Suprapubic skin (tissue), 4 donors: ENCODE measurements around the gene LPO.
A peak's percentile ranks its signal among the peaks of the same experiment; 100 is the strongest.

Experiments used
- POLR2A ChIP-seq, 2 donors: fragments of 450-650 bp; IDR thresholded peaks; one replicate each; pipeline ENCODE4 v1.6.1; 2017; ENCODE audit warnings: antibody characterized with exemption in 2 of 2, mild to moderate bottlenecking in 2 of 2, moderate library complexity in 2 of 2
- POLR2AphosphoS5 ChIP-seq, 3 donors: sonication (generic); formaldehyde crosslinking; IDR thresholded peaks; one replicate each; pipeline ENCODE4 v1.6.1; 2017; ENCODE audit warnings: antibody characterized with exemption in 3 of 3
- TF ChIP-seq, protein P1 (sequence below), 2 donors: fragments of 200-600 bp in 1 of 2; fragments of 450-650 bp in 1 of 2; sonication (generic) in 1 of 2; IDR thresholded peaks; one replicate each; pipeline ENCODE4 v1.5.1; 2016 to 2019; ENCODE audit warnings: antibody characterized with exemption in 2 of 2, mild to moderate bottlenecking in 1 of 2, moderate library complexity in 1 of 2

GRCh38 chr17:58303971-58304749 is 65.8 kb downstream of the LPO start:
- TF ChIP-seq, protein P1, sequence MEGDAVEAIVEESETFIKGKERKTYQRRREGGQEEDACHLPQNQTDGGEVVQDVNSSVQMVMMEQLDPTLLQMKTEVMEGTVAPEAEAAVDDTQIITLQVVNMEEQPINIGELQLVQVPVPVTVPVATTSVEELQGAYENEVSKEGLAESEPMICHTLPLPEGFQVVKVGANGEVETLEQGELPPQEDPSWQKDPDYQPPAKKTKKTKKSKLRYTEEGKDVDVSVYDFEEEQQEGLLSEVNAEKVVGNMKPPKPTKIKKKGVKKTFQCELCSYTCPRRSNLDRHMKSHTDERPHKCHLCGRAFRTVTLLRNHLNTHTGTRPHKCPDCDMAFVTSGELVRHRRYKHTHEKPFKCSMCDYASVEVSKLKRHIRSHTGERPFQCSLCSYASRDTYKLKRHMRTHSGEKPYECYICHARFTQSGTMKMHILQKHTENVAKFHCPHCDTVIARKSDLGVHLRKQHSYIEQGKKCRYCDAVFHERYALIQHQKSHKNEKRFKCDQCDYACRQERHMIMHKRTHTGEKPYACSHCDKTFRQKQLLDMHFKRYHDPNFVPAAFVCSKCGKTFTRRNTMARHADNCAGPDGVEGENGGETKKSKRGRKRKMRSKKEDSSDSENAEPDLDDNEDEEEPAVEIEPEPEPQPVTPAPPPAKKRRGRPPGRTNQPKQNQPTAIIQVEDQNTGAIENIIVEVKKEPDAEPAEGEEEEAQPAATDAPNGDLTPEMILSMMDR (IDR thresholded peaks at IDR 0.05), result peak; percentile 51 to 75
- TF ChIP-seq POLR2AphosphoS5 (IDR thresholded peaks at IDR 0.05), result no peak
- no peak for TF ChIP-seq POLR2A (IDR thresholded peaks at IDR 0.05)
